Measurements from ENCODE around the gene QDPR.
"Not testable (repeated sequence)": the region's sequence is repeated elsewhere in the genome, so short reads cannot be mapped to it uniquely, and the experiment has no call there.

QDPR gene

GRCh38 chr4:17545374-17546140 lies 33.7 kb upstream of the QDPR start:
- in situ Hi-C loops (cut with HindIII; ENCODE audit: low sequenced_read_pairs): no loop called here
- DNase-seq (ENCODE audit: low read depth, low spot score): no peak
- H3K4me3 ChIP-seq (ENCODE audit: low read depth, low read length): no peak overlapping the region

GRCh38 chr4:17544831-17545234 lies 32.9 kb upstream of the QDPR start:
- in situ Hi-C loops (cut with HindIII; ENCODE audit: low sequenced_read_pairs): no loop called here
- H3K4me3 ChIP-seq (ENCODE audit: low read depth, low read length): no peak overlapping the region
- DNase-seq (ENCODE audit: low read depth, low spot score): no peak
- TF ChIP-seq, protein P1, sequence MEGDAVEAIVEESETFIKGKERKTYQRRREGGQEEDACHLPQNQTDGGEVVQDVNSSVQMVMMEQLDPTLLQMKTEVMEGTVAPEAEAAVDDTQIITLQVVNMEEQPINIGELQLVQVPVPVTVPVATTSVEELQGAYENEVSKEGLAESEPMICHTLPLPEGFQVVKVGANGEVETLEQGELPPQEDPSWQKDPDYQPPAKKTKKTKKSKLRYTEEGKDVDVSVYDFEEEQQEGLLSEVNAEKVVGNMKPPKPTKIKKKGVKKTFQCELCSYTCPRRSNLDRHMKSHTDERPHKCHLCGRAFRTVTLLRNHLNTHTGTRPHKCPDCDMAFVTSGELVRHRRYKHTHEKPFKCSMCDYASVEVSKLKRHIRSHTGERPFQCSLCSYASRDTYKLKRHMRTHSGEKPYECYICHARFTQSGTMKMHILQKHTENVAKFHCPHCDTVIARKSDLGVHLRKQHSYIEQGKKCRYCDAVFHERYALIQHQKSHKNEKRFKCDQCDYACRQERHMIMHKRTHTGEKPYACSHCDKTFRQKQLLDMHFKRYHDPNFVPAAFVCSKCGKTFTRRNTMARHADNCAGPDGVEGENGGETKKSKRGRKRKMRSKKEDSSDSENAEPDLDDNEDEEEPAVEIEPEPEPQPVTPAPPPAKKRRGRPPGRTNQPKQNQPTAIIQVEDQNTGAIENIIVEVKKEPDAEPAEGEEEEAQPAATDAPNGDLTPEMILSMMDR (IDR thresholded peaks at IDR 0.05; ENCODE audit: low read depth, low read length): no peak

More at GRCh38 chr4:17545374-17546140, 33.7 kb upstream of the QDPR start:
- TF ChIP-seq, protein P1 (IDR thresholded peaks at IDR 0.05; ENCODE audit: low read depth, low read length): no peak

GRCh38 chr4:17544205-17544604 lies 32.3 kb upstream of the QDPR start:
- TF ChIP-seq, protein P1 (IDR thresholded peaks at IDR 0.05; ENCODE audit: low read depth, low read length): no peak
- H3K4me3 ChIP-seq (ENCODE audit: low read depth, low read length): no peak overlapping the region
- in situ Hi-C loops (cut with HindIII; ENCODE audit: low sequenced_read_pairs): no loop called here
- DNase-seq (ENCODE audit: low read depth, low spot score): no peak

- in situ Hi-C loops (cut with HindIII; ENCODE audit: low sequenced_read_pairs); H3K4me3 ChIP-seq (ENCODE audit: low read depth, low read length); DNase-seq (ENCODE audit: low read depth, low spot score): not testable (repeated sequence)
These were observed 25.2 kb upstream of the QDPR start for GRCh38 chr4:17537060-17537459.

DNA sequence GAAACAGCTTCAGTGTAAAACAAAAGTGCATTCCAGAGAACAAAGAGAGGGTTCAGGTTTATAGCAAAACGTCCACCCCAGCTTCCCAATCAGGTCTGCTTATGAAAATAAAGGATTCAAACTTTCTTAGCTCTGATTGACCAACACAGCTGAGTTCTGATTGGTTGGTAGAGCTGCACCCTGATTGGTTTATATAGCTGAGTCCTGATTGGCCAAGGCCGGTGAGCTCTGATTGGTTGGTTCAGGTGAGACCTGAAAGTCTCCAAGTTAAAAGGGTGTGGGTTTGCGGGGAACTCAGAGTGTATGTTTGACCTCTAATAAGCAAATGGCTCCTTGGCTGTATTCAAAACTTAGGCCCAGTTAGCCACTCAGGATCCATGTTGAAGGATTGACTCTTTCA lies 24.0 kb upstream of the QDPR start:
- no peak overlapping the region for H3K4me3 ChIP-seq (ENCODE audit: low read depth, low read length)
- no peak for DNase-seq (ENCODE audit: low read depth, low spot score)
- in situ Hi-C loops (cut with HindIII; ENCODE audit: low sequenced_read_pairs): no loop called here
- TF ChIP-seq, protein P1 (IDR thresholded peaks at IDR 0.05; ENCODE audit: low read depth, low read length): no peak

DNA sequence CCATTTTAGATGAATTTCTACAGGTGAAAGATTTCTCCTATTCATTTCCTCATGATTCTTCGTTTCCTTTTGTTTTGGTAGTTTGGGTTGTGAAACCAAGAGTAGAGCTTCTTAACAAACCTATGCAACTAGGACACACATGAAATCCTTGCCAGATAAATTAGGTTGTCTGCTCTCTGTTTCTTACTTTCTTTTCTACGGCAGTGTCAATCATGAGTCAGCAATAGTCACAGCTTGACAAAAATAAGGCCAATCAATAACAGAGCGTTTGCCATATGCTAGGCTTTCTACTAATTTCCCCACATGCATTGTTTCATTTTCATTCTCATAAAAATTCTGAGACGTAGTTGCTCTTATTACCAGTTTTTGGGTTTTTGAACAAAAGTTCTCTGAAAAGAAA lies 23.4 kb upstream of the QDPR start:
- no peak overlapping the region for H3K4me3 ChIP-seq (ENCODE audit: low read depth, low read length)
- in situ Hi-C loops (cut with HindIII; ENCODE audit: low sequenced_read_pairs): no loop called here
- no peak for DNase-seq (ENCODE audit: low read depth, low spot score)
- TF ChIP-seq, protein P1 (IDR thresholded peaks at IDR 0.05; ENCODE audit: low read depth, low read length): no peak

DNA sequence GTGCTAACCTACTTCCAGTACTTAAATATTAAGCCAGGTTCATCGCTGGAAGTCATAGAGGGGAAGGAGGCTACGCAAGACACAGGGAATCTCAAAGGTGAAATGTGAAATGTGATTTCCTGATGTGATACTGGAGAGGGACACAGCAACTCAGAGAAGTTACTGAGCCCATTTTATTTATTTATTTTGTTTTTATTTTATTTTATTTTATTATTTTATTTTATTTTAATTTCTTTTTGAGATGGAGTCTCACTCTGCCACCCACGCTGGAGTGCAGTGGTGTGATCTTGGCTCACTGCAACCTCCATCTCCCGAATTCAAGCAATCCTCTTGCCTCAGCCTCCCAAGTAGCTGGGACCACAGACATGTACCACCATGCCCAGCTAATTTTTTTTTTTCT lies 22.8 kb upstream of the QDPR start:
- H3K4me3 ChIP-seq (ENCODE audit: low read depth, low read length): no peak overlapping the region
- no peak for DNase-seq (ENCODE audit: low read depth, low spot score)
- TF ChIP-seq, protein P1 (IDR thresholded peaks at IDR 0.05; ENCODE audit: low read depth, low read length): no peak
- in situ Hi-C loops (cut with HindIII; ENCODE audit: low sequenced_read_pairs): no loop called here

All from astrocyte of the spinal cord (primary cell).